GM18907 (cell line): ENCODE measurements around the gene VAV2.
"Not testable (repeated sequence)": the region's sequence is repeated elsewhere in the genome, so short reads cannot be mapped to it uniquely, and the experiment has no call there.

Experiments used
- ATAC-seq: cut with Tn5 transposase; IDR thresholded peaks from one replicate; pipeline ENCODE4 v1.9.1; 2021; ENCODE audit warnings: mild to moderate bottlenecking, moderate library complexity; ENCODE audit not compliant: unreplicated experiment

VAV2 gene

DNA sequence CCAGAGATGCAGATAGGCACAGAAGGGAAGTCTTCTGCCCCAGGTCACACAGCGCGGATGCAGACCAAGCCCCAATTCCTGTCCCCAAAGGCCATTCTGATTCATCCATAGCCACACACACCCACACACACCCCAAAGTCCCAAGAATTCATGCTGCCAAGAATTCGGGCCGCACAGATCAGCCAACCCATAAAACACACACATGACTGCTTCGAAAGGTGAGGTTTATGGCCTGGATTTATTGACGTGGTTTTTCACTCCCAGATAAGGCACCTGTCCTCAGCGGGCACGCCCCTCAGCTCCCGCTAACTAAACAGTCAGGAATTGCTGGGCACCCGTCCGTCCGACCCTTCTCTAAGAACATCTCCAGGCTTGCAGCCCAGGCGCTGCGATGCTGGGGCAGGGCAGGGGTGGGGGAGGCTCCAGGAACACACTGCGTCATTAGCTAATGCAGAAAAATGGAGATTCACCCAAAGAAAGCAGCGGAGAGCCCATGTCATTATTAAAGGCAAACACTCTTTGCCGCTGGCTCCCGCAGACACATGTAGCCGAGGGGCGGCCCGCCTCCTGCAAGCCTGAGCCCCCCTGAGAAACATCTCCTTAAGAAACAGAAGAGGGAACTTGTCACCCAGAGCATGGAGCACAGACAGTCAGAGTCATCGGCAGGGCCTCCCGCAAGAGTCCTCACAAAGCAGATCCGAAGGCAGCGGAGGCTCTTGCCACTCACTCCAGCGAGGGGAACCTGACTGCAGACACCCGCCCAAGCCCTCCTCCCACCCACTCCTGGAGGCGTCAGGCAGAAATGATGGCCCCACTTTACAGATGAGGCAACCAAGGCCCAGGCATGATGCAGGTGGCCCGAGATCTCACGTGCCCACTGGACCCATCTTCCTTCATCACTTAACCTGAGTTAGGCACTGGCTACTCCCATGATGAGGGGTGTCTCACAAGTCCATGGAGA is 19.9 kb downstream of the VAV2 start:
- ATAC-seq: no peak

DNA sequence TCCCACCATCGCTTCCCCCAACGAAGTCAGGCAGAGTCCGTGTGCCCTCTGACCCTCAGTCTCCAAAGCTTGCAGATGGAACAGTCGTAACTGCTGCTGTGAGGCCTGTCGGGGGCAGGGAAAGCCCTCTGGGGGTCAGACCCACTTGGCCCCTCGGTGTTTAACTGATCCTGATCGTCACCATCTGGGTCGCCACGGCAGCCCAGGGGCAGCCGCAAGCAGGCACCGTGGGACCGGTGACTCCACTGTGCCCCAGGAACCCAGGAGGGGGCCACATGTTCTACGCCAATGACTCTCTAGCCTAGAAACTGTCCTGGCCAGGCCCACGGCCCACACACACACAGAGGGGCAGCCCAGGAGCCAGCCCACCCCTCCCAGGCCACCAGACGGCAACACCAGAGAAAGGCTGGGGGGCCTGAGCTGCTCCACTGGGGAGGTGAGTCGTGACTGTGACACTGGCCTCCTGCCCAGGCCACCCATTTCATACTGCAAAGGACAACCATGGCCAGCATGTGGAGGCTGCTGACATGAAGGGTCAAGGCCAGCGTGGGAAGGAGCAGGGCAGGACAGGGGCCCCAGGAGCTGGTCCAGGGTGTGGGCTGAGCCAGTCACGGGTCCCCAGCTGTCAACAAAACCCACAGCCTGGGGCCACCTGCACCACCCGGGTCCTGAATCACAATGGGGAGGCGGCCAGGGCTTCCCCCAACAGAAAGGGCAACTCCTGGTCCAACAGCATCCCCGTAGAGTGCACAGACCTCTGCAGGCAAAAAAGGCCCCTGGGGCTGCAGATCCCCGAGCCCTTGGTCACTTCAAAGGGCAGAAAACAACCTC is 20.8 kb downstream of the VAV2 start:
- no peak for ATAC-seq

DNA sequence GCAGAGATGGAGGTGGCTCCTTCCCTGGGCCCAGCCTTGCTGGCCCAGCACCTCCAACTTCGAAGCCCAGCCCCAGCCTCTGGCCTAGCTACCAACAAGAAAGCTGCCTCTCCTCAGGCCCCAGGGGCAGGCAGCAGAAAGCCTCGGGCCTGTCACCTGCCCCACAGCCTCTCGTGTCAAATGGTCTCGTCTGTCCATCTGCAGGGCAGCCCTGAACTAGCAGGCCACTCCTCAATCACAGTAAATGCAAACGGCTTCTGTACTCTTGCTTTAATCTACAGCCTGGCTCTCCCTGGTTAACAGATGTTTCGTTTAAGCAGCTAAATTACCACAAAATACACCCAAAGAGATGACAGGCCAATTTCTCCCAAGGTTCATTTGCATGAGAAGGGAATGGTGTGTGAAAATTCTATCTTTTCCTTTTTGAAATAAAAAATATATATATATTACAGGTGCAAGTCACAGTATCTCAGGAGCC is 21.5 kb downstream of the VAV2 start:
- no peak for ATAC-seq

DNA sequence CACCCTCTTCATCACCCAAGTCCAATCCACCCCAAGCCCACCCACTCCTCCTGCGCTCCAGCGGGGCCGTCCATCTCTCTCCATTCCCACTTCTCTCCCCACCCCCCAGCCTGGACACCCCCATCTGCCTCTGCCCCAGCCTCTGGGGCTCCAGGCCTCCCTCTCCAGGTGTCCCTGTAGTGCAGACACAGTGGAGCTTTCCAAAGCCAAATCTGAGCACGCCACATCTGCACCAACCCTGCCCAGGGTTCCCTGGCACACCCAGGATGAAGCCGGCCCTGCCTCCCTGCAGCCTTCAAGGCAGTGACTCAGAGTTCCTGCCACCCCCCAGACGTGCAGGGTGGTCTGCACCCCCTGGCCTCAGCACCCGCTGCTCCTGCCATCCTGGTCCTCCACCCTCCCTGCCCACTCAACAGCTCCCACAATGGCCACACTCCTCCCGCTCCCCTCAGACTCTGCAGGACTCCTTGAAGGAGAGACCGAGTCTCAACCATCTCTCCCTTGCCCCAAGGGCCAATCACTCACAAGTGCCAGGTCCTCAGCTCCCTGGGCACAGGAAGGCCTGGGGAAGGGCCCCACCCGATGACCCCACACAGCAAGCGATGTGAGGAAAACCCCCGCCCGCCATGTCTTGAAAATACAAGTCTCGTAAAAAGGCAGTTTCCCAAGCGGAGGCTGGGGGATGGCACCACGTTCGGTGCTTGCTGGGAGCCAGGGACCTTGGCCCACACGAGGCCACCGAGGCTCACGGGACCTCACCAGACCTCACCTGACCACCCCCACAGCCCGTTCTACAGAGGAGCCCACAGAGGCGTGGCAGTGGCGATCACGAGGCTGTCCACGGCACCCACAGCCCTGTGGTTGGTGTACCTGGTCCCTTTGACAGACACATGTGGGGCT is 22.2 kb downstream of the VAV2 start:
- ATAC-seq: no peak

- ATAC-seq: no peak
Observed at GRCh38 chr9:133968966-133969617, 23.0 kb downstream of the VAV2 start.

GRCh38 chr9:133968428-133968827 is 23.7 kb downstream of the VAV2 start:
- ATAC-seq: no peak

- no peak for ATAC-seq
Observed at GRCh38 chr9:133967024-133967741, 24.9 kb downstream of the VAV2 start.

DNA sequence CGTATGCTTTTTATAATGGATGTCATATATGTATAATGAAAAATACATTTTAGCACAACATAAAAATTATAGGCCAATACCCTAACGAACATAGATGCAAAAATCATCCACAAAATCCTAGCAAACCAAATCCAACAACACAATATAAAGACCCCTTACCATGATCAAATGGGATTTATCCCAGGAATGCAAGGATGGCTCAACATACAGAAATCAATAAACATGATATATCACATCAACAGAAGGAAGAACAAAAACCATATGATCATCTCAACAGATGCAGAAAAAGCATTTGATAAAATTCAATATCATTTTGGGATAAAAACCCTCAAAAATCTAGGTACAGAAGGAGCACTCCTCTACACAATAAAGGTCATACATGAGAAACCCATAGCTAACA is 27.7 kb downstream of the VAV2 start:
- ATAC-seq: no peak

DNA sequence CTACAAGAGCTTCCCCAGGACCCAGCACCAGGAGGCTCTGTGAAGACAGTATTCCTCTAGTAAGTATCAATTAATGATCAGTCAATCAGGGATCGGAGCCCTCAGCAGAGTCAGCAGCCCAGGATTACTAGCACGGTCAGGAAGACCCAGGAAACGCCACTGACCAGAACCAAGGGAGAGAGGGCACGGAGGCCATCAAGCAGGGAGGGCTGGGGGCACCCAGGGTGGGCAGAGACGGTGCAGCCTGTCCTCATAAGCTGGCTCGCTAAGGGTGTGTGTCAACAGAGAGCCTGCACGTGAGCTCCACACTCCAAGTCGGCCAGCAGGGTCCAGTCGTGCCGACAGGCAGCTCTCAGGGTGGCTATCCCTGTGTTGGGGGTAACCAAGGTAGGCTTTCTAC is 29.0 kb downstream of the VAV2 start:
- no peak for ATAC-seq

DNA sequence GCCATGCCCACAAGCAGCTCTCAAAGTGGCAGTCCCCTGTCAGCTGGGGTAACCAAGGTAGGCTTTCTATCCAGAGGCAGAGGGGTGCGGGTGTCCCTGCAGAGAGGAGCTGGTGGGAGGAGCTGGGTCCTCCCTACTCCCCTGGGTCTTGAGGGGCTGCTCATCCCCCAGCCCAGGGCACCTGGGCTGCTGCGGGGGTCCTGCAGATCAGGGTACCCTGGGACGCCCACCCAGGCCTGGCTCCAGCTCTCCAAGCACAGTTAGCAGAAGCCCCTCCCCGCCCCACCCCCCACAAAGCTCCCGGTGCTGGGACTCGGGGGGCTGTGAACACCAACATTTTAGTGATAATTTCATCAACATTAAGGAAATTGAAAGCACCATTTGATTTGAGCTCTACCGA is 29.8 kb downstream of the VAV2 start:
- ATAC-seq: no peak

- no peak for ATAC-seq
Observed at GRCh38 chr9:133961226-133962165, 30.6 kb downstream of the VAV2 start.

DNA sequence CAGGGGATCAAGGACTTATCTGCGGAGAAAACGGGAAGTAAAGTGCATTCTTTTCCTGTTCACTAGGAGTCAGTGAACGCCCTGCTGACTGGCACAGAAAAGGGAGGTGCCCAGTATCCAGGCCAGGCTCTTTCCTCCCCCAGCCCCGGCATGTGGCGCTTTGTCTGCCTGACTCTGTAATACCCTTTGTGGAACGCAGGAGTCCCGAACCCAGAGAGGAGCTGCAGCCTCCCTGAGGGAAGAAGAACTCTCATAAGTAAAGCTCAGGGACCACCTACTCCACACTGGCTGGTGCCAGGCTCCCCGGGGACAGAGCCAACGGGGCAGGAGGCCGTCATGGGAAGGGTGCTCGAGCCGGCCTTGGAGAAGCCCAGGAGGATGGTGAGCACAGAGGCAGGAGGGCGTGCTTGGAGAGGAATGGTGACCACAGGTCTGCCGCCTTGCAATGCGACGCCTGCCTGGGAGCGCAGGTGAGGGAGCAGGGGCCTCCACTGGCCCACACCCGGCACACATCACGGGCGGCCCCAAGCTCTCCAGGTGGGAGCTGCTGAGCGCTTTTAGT is 31.5 kb downstream of the VAV2 start:
- no peak for ATAC-seq

GRCh38 chr9:133959966-133960567 is 32.1 kb downstream of the VAV2 start:
- ATAC-seq: no peak

DNA sequence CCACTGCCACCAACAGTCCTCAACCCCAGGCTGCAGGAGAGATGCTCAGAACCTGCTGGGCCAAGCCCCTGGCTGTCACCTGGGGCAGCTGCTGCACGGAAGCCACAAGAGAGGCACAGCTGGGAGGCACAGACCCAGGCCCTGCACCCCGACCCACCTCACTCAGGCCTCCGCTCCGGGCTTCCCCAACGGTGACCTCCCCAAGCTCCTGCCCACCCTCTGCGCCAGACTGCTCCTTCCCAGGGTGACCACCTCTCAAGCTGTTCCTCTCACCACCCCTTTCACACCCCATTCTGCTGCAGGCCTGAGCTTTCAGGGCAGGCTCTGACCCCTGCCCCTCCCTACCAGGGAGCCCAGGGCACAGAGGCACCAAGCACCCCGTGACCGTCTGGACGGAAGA is 33.0 kb downstream of the VAV2 start:
- ATAC-seq: no peak

- ATAC-seq: no peak
Observed at GRCh38 chr9:133958756-133959155, 33.4 kb downstream of the VAV2 start.

GRCh38 chr9:133957772-133958171 is 34.4 kb downstream of the VAV2 start:
- ATAC-seq: not testable (repeated sequence)

DNA sequence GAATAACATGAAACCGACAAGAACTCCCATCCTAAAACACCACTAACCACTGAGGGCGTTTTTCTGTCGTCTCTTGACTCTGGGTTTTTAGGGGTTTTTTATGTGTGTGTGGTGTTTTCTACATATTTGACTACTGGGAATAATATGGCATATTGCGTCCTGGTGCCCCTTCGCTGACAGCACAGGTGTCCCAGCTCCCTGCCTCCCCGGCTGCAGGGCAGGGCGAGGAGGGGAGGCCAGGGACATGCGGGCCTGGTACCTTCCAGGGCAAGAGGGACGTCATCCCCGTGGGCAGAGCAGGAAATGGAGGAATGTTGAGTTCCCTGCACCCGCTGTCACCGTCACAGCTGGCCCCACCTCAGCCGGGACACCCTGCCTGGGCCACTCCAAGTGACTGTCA is 34.8 kb downstream of the VAV2 start:
- ATAC-seq: no peak
